Upper lobe of left lung (tissue), 4 donors: Measurements from ENCODE around the gene YDJC.

Source experiments
- POLR2A ChIP-seq, 4 donors: fragments of 450-650 bp; IDR thresholded peaks; one replicate each; pipeline ENCODE4 v1.5.1; 2016 to 2017; ENCODE audit warnings: antibody characterized with exemption in 4 of 4, mild to moderate bottlenecking in 2 of 4
- TF ChIP-seq, protein P1 (sequence below), 6 experiments: fragments of 450-650 bp in 4 of 6; fragments of 200-600 bp in 2 of 6; sonication (generic) in 2 of 6; IDR thresholded peaks; one replicate each; pipeline ENCODE4 v1.5.1; 2016 to 2019; ENCODE audit warnings: antibody characterized with exemption in 6 of 6

DNA sequence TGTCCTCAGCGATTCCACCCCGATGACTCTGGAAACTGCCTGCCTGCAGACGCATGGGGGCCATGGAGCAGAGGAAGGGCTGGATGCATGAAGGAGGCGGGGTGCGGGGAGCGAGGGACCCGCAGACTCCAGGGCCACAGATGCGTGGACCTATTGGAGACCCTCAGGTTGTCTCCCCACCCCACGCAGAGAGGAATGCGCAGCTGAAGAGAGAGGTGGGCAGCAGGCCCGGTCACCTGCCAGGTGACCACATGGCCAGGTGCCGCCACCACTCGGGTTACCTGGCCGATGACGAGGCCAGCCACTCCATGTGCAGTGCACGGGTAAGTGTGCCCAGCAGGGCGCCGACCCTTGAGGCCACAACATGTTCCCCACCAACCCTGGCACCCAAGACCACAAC lies 3.1 kb upstream of the YDJC start:
- TF ChIP-seq, protein P1, sequence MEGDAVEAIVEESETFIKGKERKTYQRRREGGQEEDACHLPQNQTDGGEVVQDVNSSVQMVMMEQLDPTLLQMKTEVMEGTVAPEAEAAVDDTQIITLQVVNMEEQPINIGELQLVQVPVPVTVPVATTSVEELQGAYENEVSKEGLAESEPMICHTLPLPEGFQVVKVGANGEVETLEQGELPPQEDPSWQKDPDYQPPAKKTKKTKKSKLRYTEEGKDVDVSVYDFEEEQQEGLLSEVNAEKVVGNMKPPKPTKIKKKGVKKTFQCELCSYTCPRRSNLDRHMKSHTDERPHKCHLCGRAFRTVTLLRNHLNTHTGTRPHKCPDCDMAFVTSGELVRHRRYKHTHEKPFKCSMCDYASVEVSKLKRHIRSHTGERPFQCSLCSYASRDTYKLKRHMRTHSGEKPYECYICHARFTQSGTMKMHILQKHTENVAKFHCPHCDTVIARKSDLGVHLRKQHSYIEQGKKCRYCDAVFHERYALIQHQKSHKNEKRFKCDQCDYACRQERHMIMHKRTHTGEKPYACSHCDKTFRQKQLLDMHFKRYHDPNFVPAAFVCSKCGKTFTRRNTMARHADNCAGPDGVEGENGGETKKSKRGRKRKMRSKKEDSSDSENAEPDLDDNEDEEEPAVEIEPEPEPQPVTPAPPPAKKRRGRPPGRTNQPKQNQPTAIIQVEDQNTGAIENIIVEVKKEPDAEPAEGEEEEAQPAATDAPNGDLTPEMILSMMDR (IDR thresholded peaks at IDR 0.05) = no peak
- no peak for TF ChIP-seq POLR2A (IDR thresholded peaks at IDR 0.05)
